GM12892 (cell line): ENCODE results near the gene CRIM1.

Experiments used
- DNase-seq: peaks from one replicate; pipeline ENCODE4 v3.0.0; 2011; ENCODE audit not compliant: insufficient read length
- FAIRE-seq: peaks from 2 replicates; lab custom pipeline; 2011; peaks lifted over from hg19 to GRCh38; lab: Jason Lieb, UNC
- POLR2A ChIP-seq: IDR thresholded peaks from 2 replicates; pipeline ENCODE4 v1.6.1; 2011; ENCODE audit warnings: low read depth, low read length, control low read depth
- POLR2AphosphoS5 ChIP-seq: IDR thresholded peaks from 2 replicates; pipeline ENCODE4 v1.6.1; 2011; ENCODE audit warnings: low read depth, low read length, control low read depth
- TAF1 ChIP-seq: IDR thresholded peaks from 2 replicates; pipeline ENCODE4 v1.6.1; 2011; ENCODE audit warnings: low read depth, mild to moderate bottlenecking, control low read depth, low read length, borderline replicate concordance

The CRIM1 gene

DNA sequence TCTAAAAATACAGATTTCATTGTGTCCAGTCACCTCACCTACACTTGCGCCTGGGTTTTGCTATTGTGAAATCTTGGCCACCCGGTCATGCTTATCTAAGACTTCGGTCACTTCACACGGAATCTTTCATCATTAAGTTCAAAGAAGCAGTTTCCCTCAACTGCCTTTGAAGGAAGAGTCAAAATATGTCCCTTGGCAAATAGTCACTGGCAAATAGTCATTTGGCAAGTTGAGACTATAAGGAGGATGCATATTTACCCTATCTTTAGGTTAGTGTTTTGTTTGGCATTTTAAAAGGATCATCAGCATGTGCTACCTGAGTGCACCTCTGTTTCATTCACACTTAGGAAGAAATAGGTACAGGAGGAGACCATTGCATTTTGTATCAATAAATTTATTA, 146.5 kb downstream of the CRIM1 start:
- FAIRE-seq, result no peak
- TF ChIP-seq TAF1 (no peak), POLR2A (no peak), POLR2AphosphoS5 (no peak)
- DNase-seq, result no peak

DNA sequence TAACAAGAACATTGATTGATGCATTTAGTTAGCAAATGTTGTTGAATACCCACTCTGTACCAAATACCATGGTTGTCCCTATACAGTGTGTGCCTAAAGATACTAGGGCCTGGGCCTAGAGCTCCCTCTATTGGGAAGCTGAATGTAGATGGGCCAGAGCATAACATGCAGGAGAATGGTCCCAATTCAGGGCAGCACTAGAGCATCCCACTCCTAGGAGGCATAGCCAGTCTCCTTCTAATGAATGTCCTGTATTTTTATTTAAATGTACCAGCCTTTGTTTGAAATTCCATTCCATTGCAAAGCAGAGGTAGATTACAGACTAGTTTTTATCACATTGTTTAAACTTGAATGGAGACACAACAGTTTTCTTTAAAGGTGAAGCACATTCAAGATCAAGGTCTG, 151.8 kb downstream of the CRIM1 start:
- TF ChIP-seq POLR2A (no peak), TAF1 (no peak), POLR2AphosphoS5 (no peak)
- FAIRE-seq (peak; percentile 87), DNase-seq (no peak)

DNA sequence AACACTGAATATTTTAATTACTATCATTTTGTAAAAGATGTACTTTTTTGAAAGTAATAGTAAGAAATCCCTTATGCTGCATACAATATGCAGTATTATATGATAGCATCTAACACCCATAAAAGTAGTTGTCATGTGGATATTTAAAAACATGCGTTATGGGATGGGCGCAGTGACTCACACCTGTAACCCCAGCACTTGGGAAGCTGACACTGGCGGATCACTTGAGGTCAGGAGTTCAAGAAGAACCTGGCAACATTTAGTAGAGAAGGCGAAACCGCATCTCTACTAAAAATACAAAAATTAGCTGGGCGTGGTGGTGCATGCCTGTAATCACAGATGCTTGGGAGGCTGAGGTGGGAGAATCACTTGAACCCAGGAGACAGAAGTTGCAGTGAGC, 153.5 kb downstream of the CRIM1 start:
- no peak for DNase-seq
- FAIRE-seq, result no peak
- TF ChIP-seq POLR2AphosphoS5 (no peak), POLR2A (no peak), TAF1 (no peak)

DNA sequence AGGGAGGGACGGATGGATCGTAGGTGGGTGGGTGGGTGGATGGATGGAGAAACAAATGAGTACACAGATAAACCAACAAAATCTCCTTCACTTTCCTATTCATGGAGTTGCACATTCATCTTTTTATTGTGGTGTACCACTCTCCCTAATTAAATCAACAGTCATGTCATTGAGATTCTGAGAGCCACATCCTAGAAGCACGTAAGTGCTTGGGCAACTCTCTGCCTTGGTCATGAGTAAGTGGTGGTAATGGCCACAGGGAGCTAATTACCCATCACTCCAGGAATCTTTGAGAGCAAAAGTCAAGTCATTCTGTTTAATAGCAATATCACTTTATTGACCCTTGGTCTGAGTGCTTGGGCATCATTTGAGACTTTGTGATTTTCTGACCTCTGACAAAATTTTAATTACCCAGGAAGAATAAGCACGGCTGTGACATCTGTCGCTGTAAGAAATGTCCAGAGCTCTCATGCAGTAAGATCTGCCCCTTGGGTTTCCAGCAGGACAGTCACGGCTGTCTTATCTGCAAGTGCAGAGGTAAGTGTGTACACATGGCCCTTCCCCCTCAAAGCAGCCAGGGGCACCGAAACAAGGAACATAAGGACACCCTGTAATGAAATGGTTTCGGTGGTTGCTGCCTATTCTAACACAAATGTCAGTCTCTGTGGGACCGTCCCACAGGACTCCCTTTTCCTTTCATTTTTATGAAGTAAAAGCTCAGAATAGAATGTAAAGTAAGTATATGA, 156.5 kb downstream of the CRIM1 start:
- TF ChIP-seq POLR2A (no peak), TAF1 (no peak), POLR2AphosphoS5 (no peak)
- DNase-seq, result no peak
- FAIRE-seq, result no peak

DNA sequence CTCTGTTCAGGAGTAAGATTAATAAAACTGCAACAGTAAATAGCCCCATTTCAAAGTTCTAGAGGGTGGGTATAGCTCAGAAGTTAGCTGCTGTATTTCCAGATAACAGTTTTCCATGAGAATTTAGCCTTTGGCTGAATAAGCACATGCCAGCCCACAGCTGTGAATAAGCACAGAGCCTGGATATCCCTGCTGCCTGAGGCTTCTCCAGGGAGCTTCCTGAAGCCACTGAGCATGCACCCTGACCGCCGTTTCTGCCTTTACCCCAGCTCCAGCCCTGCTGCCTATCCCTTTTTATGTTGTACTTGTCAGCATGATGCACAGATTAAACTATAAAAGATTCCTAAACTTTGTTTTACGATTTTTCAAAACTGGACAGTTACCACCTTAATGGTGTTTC, 157.1 kb downstream of the CRIM1 start:
- TF ChIP-seq TAF1 (no peak), POLR2AphosphoS5 (no peak), POLR2A (no peak)
- FAIRE-seq (no peak), DNase-seq (no peak)

DNA sequence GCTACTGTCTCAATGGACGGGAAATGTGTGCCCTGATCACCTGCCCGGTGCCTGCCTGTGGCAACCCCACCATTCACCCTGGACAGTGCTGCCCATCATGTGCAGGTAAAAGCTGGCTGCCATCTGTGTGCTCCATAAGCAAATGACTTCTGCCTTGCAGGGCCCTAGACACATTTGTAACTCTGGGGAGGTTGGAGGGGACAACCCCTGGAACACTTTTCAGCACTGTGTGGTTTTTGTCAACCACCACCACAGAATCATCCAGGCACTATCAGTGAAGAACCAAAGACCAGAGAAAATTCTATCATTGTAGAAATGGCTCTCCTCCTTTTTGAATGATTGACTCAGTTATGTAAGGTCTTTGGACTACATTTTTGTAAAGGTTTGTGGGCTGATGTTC, 158.1 kb downstream of the CRIM1 start:
- no peak for TF ChIP-seq POLR2AphosphoS5
- TF ChIP-seq TAF1, result no peak
- TF ChIP-seq POLR2A, result no peak

DNA sequence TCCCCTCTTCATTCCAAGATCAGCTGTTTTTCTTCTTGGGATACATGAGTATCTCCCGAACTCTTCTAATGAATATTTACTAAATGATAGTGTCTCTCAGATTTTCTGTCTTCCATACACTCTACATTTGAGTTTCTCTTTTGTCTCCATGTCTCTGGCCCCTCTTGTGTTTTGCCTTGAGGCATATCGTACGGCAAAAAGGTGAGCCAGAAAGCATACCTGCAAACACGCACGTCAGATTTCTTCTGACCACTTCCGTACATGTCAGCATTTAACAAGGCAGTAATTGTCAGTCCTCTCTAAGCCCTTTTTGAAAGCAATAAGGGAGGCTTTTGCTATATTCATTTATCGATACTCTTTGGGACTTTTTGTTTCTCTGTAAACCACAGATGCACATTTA, 160.0 kb downstream of the CRIM1 start:
- FAIRE-seq (no peak), DNase-seq (no peak)
- TF ChIP-seq POLR2AphosphoS5, result no peak
- no peak for TF ChIP-seq POLR2A
- no peak for TF ChIP-seq TAF1

More for the DNA sequence above, 158.1 kb downstream of the CRIM1 start:
- FAIRE-seq, result no peak
- no peak for DNase-seq

DNA sequence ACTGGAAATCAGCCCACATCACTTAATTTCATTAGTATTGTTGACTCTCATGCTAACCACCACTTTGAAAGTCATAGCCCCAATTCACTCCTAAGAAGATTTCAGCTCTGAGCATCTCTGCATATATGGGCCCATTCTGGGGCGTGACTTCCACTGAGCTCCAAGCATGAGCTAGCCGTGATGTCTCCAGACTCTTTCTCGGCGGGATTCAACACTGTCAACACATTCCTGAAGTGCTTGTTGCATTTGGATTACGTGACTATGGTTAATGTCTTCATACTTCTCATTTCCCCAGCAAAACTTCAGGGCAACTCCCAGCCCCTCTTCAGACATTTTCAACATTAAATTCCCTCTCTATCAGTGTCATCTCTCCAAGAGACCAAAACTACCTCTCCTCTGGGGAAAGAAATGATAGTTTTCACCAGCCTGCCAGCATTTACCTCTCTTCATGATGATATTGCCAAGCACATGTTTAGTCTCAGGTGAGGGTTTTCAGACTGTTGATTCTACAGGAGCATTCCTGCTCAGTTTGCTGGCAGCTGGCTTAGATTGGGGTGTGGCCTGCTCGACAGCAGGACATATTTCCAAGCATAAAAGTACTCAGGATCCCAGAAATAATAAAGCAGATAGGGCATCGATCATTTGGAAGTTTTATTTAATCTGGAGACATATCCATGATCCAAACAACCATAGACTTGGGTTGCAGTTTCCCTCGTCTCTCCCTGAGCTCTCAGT, 160.7 kb downstream of the CRIM1 start:
- no peak for FAIRE-seq
- TF ChIP-seq TAF1 (no peak), POLR2AphosphoS5 (no peak), POLR2A (no peak)
- no peak for DNase-seq

DNA sequence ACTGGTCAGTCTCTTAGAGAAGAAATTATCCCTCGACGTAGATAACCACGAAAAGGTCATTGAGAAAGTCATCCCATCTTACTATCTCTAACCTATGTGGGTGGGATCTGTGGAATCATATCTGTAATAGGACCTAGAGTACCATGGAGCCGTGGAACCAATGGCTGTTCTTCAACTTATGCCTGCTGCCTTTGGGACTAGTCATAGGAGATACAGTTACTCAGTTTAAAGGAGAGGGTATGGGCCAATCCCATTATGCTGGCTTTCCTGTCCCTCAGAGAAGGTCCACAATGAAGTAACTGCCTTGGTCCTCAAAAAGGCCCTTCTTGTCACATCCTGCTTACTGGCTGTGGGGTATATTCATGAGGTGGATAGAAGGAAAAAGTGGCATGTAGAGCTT, 164.9 kb downstream of the CRIM1 start:
- FAIRE-seq, result no peak
- no peak for DNase-seq
- TF ChIP-seq TAF1 (no peak), POLR2A (no peak), POLR2AphosphoS5 (no peak)

DNA sequence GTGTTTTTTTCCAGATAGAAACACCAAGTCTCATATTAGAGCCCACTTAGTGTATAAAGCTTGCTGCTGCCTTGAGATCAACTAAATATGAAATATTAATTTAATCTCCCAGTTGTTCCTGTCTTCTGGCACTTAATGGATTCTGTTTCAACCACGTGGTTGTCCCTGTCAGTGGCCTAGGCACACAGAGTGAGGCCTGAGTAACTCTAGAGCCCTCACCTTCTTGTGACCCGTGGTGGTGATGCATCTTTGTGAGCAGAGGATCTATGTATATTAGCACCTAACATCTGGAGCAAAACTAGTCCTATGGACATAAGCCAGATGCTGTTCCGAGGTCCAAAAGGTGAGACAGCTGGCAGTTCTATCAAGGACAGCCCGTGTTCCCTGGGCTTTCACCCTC, 167.6 kb downstream of the CRIM1 start:
- FAIRE-seq (no peak), DNase-seq (no peak)
- no peak for TF ChIP-seq POLR2AphosphoS5

DNA sequence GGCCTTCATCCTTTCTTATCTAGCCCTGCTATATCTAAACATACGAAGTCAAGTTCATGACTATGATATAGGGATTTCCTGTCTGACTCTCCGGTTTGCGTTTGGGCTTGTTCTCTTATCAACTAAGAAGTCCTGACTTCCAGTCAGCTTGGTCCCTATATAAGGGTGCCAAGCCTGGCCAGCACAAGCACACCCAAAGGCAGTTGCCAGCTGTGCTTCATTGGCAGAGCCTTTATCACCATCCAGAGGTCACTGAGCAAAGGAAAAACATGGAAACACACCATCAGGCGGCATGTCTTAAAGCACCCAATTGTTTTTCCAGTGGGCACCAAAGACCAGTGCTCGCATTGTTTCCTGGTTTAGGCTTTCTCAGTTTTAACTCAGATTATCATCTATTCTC, 169.7 kb downstream of the CRIM1 start:
- FAIRE-seq, result no peak

DNA sequence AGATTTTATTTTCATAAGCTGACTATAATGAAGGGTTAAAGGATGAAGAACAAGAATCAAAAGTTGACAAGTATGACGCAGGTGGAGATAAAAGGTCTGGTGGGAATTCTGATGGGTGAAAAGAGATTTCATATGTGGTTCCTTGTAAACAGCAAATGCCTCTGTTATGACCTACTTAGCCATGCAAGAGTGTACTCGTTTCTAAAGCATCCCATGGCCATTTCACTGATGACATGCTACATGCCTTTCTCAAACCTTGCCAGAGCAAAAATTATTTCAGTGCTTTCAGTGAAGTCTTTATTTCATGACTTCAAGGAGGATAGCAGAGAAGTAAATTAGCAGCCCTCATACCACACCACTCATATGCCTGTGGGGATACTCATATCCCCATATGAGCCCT, 170.6 kb downstream of the CRIM1 start:
- DNase-seq, result no peak
- no peak for FAIRE-seq
- TF ChIP-seq POLR2A, result no peak
- no peak for TF ChIP-seq TAF1
- no peak for TF ChIP-seq POLR2AphosphoS5

More for the DNA sequence above, 169.7 kb downstream of the CRIM1 start:
- TF ChIP-seq POLR2A (no peak), TAF1 (no peak), POLR2AphosphoS5 (no peak)
- DNase-seq, result no peak

DNA sequence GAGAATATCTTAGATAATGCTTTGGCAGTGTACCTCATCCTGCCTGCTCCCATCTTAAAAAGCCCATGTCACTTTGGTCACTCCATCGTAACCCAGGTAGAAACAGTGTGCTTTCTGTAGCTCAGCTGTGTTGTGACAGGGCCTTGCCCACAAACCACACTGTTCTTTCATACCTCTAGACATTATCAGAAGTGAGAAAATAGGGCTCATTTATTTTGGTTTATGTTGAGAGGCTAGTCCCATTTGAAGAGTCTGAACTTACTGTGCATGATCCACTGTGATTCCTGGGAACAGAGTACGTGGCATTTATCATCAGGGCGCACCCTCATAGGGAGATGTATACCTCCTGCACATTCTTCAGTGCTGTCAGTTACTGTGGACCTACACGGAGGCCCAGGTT, 172.7 kb downstream of the CRIM1 start:
- FAIRE-seq (peak; percentile 73), DNase-seq (no peak)
- TF ChIP-seq TAF1 (no peak), POLR2A (no peak), POLR2AphosphoS5 (no peak)
